ENCODE results near the gene IER5L.

- TF ChIP-seq, protein P1, sequence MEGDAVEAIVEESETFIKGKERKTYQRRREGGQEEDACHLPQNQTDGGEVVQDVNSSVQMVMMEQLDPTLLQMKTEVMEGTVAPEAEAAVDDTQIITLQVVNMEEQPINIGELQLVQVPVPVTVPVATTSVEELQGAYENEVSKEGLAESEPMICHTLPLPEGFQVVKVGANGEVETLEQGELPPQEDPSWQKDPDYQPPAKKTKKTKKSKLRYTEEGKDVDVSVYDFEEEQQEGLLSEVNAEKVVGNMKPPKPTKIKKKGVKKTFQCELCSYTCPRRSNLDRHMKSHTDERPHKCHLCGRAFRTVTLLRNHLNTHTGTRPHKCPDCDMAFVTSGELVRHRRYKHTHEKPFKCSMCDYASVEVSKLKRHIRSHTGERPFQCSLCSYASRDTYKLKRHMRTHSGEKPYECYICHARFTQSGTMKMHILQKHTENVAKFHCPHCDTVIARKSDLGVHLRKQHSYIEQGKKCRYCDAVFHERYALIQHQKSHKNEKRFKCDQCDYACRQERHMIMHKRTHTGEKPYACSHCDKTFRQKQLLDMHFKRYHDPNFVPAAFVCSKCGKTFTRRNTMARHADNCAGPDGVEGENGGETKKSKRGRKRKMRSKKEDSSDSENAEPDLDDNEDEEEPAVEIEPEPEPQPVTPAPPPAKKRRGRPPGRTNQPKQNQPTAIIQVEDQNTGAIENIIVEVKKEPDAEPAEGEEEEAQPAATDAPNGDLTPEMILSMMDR (IDR thresholded peaks at IDR 0.05; ENCODE audit: low read depth, low read length, missing input control), result no peak
- TF ChIP-seq RAD21 (IDR thresholded peaks at IDR 0.05), result no peak
- TF ChIP-seq ATF3 (IDR thresholded peaks at IDR 0.05), result no peak
- no peak for TF ChIP-seq ZBTB33 (IDR thresholded peaks at IDR 0.05)
- TF ChIP-seq GABPA (IDR thresholded peaks at IDR 0.05 in 1 of 2, conservative IDR thresholded peaks at IDR 0.05 in 1 of 2), result no peak
- TF ChIP-seq RXRA (IDR thresholded peaks at IDR 0.05), result no peak
Observed at GRCh38 chr9:129197978-129198318, 19.9 kb upstream of the IER5L start.

Data from liver (tissue), 3 donors.